MV-4-11 (cell line): ENCODE results near the gene SSBP3.

Experiments used
- DNase-seq: peaks from one replicate; lab custom pipeline; 2025; lab: John Stamatoyannopoulos, UW

SSBP3 gene

GRCh38 chr1:54176621-54177327, 229.4 kb downstream of the SSBP3 start:
- no peak for DNase-seq
